Endodermal cell (in vitro differentiated cells): Measurements from ENCODE around the gene TEAD3. TPM values are rescaled to one million over a fixed set of nuclear protein-coding genes. Genes with fewer than 3 reads are reported as not detected.
A peak's percentile ranks its signal among the peaks of the same experiment; 100 is the strongest.

ENCODE experiments used
- DNase-seq: peaks from one replicate; pipeline ENCODE4 v3.0.0-alpha.2; 2017
- H3K27ac ChIP-seq: 2 replicates; pipeline ENCODE4 v1.5.1; 2013; ENCODE audit warnings: mild to moderate bottlenecking, low read depth, low read length, moderate library complexity
- H3K27me3 ChIP-seq: 2 replicates; pipeline ENCODE4 v1.6.1; 2013; ENCODE audit warnings: mild to moderate bottlenecking, low read length, moderate library complexity; ENCODE audit not compliant: insufficient read depth, control insufficient read depth, poor library complexity, severe bottlenecking
- H3K36me3 ChIP-seq: 2 replicates; pipeline ENCODE4 v1.7.0; 2013; ENCODE audit warnings: mild to moderate bottlenecking, low read length, moderate library complexity; ENCODE audit not compliant: control insufficient read depth, insufficient read depth
- H3K4me1 ChIP-seq: one replicate; pipeline ENCODE4 v1.7.0; 2013; ENCODE audit warnings: low read length; ENCODE audit not compliant: control insufficient read depth, insufficient read depth
- H3K4me3 ChIP-seq: 2 replicates; pipeline ENCODE4 v1.5.1; 2013; ENCODE audit warnings: mild to moderate bottlenecking, low read length, moderate library complexity
- H3K9ac ChIP-seq: 2 replicates; pipeline ENCODE4 v1.6.1; 2013; ENCODE audit warnings: mild to moderate bottlenecking, low read length, moderate library complexity; ENCODE audit not compliant: poor library complexity, severe bottlenecking; ENCODE audit errors: extremely low read depth
- H3K9me3 ChIP-seq: 2 replicates; pipeline ENCODE4 v1.6.1; 2013; ENCODE audit warnings: mild to moderate bottlenecking, low read length, moderate library complexity; ENCODE audit not compliant: control insufficient read depth
- H3K27ac Mint-ChIP-seq: 2 replicates; pipeline ENCODE4 v1.8.0; 2020; ENCODE audit warnings: mixed read lengths
- H3K27me3 Mint-ChIP-seq: 2 replicates; pipeline ENCODE4 v1.8.0; 2021; ENCODE audit warnings: mild to moderate bottlenecking, mixed read lengths; ENCODE audit not compliant: insufficient read depth
- H3K36me3 Mint-ChIP-seq: 2 replicates; pipeline ENCODE4 v1.8.0; 2020; ENCODE audit warnings: low read depth, mixed read lengths
- H3K4me1 Mint-ChIP-seq: 2 replicates; pipeline ENCODE4 v1.8.0; 2020; ENCODE audit warnings: mixed read lengths
- H3K4me3 Mint-ChIP-seq: 2 replicates; pipeline ENCODE4 v1.8.0; 2020; ENCODE audit warnings: mild to moderate bottlenecking, moderate library complexity, mixed read lengths
- H3K9me3 Mint-ChIP-seq: 2 replicates; pipeline ENCODE4 v1.8.0; 2020; ENCODE audit warnings: mild to moderate bottlenecking, mixed read lengths
- WGBS, 2 experiments: methylation state at CpG; one replicate each; pipeline versions ENCODE4 v1.1.5 to v1.1.7; 2013; ENCODE audit warnings: missing lambda C conversion rate in 2 of 2, mixed read lengths in 1 of 2; ENCODE audit not compliant: insufficient coverage in 1 of 2, insufficient read length in 1 of 2; 5-methylcytosine and 5-hydroxymethylcytosine counted together
- total RNA-seq, 2 donors: library from RNA; stranded (reverse); fragmentation: NEBNext Ultra II Directional in 1 of 2; extraction: Animal tissue kit (Norgen Biotek cat#: 25700) in 1 of 2; gene quantifications; 2 replicates in 1 of 2; 3 replicates in 1 of 2; pipeline ENCODE4 v1.2.1, GENCODE V29; 2021
- TF ChIP-seq, protein P1 (sequence below): fragments of 200-600 bp; sonication (generic); conservative IDR thresholded peaks from 2 replicates; pipeline ENCODE4 v1.5.0; 2021; ENCODE audit warnings: antibody characterized with exemption, mild to moderate bottlenecking

Gene TEAD3
- total RNA-seq, 2 donors from 2014 or later = 22.7 to 29.2 TPM

DNA sequence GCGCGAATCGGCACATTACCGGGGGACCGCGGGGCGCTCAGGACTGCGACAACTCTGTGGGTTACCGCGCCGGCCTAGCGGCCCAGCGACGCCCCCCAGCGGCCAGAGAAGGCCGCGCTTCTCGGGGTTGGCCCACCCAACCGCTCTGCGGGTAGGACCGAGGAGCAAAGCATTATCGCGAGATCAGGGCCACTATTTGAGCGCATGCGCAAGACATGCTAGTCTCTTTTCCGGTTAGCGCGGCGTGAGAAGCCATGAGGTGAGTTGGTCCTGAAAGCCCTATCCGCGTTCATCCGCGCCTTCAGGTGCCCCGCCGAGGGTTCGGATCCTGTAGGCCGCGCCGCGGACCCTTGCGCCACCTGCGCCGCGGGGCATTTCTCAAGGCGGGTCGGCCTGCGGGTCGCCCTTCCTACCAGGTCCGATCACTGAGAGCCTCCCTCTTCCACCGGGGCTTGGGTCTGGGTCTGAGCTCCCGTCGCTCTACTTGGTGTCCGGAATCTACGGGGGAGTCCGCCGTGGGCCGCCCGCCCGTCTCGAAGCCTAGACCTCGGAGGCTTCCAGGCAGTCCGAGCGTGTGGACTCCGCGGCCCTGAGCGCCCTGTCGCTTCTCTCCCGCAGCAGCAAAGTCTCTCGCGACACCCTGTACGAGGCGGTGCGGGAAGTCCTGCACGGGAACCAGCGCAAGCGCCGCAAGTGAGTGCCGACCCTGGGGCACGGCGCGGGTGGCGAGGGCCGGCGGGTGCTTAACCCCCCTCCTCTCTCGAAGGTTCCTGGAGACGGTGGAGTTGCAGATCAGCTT is 28.5 kb downstream of the TEAD3 start, which contains the start of gene RPL10A:
Gene RPL10A (plus strand): TSS at position 221 of the 799 bp plus-strand sequence. CDS start 34 bp downstream, at position 255.
- Mint-ChIP-seq H3K9me3 (no peaks in the 10 kb centered on the region), H3K4me3 (peak within 1 kb of the TSS; percentile 96), H3K27ac (peak within 1 kb of the TSS; percentile 99), H3K27me3 (no peaks in the 10 kb centered on the region), H3K4me1 (peaks cover 18% of the 10 kb centered on the region), H3K36me3 (peaks cover 62% of the 10 kb centered on the region)
- Histone ChIP-seq H3K27ac (peak within 1 kb of the TSS; percentile 97), H3K9me3 (no peaks in the 10 kb centered on the region), H3K4me3 (peak within 1 kb of the TSS; percentile 99), H3K9ac (peak within 1 kb of the TSS; percentile 99), H3K27me3 (no peaks in the 10 kb centered on the region), H3K36me3 (peaks cover 66% of the 10 kb centered on the region), H3K4me1 (peaks cover 3% of the 10 kb centered on the region)
- TF ChIP-seq, protein P1, sequence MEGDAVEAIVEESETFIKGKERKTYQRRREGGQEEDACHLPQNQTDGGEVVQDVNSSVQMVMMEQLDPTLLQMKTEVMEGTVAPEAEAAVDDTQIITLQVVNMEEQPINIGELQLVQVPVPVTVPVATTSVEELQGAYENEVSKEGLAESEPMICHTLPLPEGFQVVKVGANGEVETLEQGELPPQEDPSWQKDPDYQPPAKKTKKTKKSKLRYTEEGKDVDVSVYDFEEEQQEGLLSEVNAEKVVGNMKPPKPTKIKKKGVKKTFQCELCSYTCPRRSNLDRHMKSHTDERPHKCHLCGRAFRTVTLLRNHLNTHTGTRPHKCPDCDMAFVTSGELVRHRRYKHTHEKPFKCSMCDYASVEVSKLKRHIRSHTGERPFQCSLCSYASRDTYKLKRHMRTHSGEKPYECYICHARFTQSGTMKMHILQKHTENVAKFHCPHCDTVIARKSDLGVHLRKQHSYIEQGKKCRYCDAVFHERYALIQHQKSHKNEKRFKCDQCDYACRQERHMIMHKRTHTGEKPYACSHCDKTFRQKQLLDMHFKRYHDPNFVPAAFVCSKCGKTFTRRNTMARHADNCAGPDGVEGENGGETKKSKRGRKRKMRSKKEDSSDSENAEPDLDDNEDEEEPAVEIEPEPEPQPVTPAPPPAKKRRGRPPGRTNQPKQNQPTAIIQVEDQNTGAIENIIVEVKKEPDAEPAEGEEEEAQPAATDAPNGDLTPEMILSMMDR = peak; percentile 99
- WGBS, 2 experiments = 0% methylated on average over 44 to 86 of the region's 86 CpGs
- peak; percentile 97 for DNase-seq

GRCh38 chr6:35465646-35466045 is 31.2 kb downstream of the TEAD3 start:
- H3K4me1 Mint-ChIP-seq = peaks cover 13% of the 10 kb centered on the region
- TF ChIP-seq, protein P1 = no peak
- H3K4me3 ChIP-seq = no peak overlapping the region
- H3K36me3 Mint-ChIP-seq = peaks cover 60% of the 10 kb centered on the region
- no peaks in the 10 kb centered on the region for H3K9me3 ChIP-seq
- DNase-seq = no peak
- no peaks in the 10 kb centered on the region for H3K27me3 Mint-ChIP-seq
- H3K9me3 Mint-ChIP-seq = no peaks in the 10 kb centered on the region
- no peaks in the 10 kb centered on the region for H3K27me3 ChIP-seq
- H3K4me3 Mint-ChIP-seq = no peak overlapping the region
- peaks cover 3% of the 10 kb centered on the region for H3K4me1 ChIP-seq
- no peak overlapping the region for H3K9ac ChIP-seq
- H3K27ac Mint-ChIP-seq = no peak overlapping the region
- 95 to 100% methylated on average over 1 of the region's 1 CpG for WGBS, 2 experiments
- peaks cover 51% of the 10 kb centered on the region for H3K36me3 ChIP-seq
- H3K27ac ChIP-seq = no peak overlapping the region

DNA sequence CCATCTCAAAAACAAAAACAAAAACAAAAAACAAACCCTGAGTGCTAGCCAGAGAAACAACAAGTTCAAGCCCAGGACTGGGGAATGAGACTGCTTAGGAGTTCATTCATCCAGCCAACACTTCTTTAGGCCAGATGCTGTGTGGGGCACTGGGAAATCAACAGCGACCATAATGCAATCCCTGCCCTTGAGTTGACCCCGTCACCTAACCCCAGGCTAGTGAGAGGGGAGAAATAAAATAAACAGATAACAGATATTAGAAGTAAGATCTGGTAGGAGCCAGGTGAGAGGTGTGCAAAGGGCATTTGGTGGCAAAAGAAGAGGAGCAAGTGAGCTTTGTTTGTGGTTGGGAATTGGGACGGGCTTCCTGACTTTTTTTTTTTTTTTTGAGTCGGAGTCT is 33.6 kb downstream of the TEAD3 start:
- Histone ChIP-seq H3K4me1 (no peaks in the 10 kb centered on the region), H3K27me3 (no peaks in the 10 kb centered on the region), H3K27ac (no peak overlapping the region), H3K9ac (no peak overlapping the region), H3K9me3 (no peaks in the 10 kb centered on the region), H3K4me3 (no peak overlapping the region), H3K36me3 (peaks cover 41% of the 10 kb centered on the region)
- DNase-seq = no peak
- Mint-ChIP-seq H3K27me3 (no peaks in the 10 kb centered on the region), H3K9me3 (no peaks in the 10 kb centered on the region), H3K36me3 (peaks cover 54% of the 10 kb centered on the region), H3K4me1 (peaks cover under 1% of the 10 kb centered on the region), H3K4me3 (no peak overlapping the region), H3K27ac (no peak overlapping the region)
- 94 to 100% methylated on average over 2 to 4 of the region's 4 CpGs for WGBS, 2 experiments
- TF ChIP-seq, protein P1 = no peak
